ENCODE results near the gene TCF3.

TCF3 gene

DNA sequence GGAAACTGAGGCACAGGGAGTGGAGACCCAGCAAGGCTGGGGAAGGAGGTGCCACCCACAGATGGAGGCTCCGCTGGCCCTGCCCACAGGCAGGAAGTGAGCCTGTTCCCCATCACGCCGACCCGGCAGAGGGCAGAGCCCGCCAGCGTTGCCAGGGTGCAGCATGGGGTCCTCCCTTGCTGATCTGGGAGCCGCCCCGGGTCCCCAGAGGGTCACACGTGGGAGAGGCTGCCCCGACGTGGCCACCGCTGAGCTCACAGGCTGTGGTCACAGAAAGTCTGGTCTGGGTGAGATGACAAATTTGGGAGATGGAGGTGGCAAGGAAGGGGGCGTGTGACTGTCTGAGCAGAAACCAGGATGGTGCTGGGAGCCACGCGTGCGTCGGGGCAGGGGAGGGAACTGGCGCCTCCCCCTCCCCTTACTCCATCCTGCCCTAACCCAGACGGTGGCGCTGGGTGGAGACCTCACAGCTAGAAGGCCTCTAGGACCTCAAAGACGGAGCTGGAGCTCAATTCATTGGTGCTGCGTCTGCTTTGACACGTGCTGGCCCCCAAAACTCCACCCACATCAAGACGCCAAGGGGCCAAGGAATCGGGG, 92.0 kb downstream of the TCF3 start:
- no peak for DNase-seq (ENCODE audit: low read depth)

Measured in activated T-helper 1 cell treated with Interleukin-2 at 50 U/mL for 16 hours (primary cell).